HG03135 (cell line): ENCODE data around the gene PRKCZ.
"Not testable (repeated sequence)": the region's sequence is repeated elsewhere in the genome, so short reads cannot be mapped to it uniquely, and the experiment has no call there.

Experiments used
- ATAC-seq: cut with Tn5 transposase; IDR thresholded peaks from one replicate; pipeline ENCODE4 v1.9.1; 2021; ENCODE audit warnings: mild to moderate bottlenecking, moderate library complexity; ENCODE audit not compliant: unreplicated experiment

The PRKCZ gene

DNA sequence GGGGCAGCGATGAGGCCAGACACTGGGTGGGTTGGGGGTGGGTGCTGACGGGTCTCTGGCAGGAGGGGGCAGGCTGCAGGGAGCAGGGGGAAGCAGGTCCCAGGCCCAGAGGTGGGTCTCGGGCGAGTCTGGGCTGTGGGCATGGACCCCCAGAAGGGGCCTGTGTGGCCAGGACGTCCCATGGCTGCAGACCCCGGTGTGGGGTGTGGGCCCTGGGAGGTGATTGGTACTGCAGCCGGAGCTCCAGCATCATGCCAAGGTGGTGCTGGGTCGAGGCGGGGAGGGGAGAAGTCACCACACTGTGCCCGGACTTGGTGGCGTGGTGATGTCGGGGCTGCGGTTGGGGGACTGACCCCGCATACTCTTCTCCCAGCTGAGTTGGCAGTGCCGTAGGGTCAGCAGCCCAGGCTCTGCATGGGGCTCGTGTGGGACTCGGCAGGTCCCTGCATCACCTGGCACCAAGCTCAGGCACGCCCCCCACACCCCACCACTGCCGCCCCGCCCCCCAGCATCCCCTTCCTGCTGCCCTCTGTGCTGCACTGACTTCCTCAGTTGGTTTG is 31.2 kb downstream of the PRKCZ start:
- ATAC-seq = no peak

- no peak for ATAC-seq
Observed at GRCh38 chr1:2082064-2082463, 31.9 kb downstream of the PRKCZ start.

DNA sequence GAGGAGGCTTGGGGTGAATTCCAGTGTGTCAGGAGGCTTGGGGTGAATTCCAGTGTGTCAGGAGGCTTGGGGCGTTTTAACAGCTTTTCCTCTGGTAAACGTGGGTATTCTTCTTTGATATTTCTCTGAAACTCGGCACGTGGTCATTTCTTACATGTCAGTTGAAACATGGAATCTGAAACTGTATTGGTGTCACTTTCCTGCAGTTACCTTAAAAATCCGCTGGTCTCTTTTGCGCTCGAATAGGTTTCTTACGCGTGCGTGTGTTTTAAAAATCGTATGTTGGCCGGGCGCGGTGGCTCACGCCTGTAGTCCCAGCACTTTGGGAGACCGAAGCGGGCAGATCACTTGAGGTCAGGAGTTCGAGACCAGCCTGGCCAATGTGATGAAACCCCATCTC is 33.5 kb downstream of the PRKCZ start:
- no peak for ATAC-seq

GRCh38 chr1:2084306-2084705 is 34.1 kb downstream of the PRKCZ start:
- ATAC-seq = no peak

- ATAC-seq = no peak
Observed at GRCh38 chr1:2085080-2085479, 34.9 kb downstream of the PRKCZ start.

DNA sequence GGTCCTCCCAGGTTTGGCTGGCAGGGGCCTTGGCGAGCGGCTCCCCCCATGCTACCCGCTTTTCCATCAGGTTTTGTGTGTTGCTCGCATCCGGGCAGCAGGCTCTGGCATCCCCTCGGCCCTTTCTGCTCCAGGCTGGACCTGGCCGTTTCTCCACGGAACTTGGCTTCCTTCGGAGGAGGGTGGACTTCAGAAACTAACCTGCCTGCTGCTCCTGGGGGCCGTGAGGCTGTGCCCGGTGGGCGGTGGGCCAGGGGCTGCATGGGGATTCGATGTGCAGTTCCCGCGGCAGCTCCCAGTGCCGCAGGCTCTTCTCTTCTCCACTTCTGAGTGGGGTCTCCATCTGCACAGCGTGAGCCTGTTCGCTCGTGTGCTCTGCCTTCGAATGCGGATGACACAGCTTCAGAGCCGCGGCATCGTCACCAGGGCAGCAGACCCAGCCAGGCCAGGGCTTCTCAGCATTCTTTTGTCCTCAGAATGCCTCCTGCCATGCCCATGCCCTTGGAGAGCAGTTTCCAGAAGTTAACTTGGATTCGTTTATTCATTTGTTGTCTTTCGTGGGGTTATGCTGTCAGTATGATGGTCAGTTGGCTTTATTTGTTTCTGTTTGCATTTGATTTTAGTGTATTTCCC is 36.4 kb downstream of the PRKCZ start:
- ATAC-seq = no peak

DNA sequence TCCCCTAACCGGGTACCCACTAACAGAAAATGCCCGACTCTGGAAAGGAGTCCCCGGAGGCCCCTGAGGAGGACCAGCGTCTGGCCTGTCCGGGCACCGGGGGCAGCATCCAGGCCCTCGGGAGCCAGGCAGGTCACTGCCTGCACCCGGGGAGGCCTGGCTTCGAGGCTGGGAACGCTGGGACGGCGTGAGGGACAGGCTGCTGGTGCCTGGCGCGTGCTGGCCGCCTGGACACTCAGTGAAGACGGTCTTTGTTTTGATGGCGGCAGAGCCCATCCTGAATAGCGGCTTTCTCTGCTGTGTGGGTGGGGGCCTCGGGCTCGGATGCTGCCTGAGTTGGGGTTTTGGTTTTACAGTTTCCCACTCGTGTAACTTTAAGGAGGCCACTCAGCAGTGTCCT is 37.6 kb downstream of the PRKCZ start:
- ATAC-seq = no peak

- no peak for ATAC-seq
Observed at GRCh38 chr1:2088458-2088857, 38.2 kb downstream of the PRKCZ start.

DNA sequence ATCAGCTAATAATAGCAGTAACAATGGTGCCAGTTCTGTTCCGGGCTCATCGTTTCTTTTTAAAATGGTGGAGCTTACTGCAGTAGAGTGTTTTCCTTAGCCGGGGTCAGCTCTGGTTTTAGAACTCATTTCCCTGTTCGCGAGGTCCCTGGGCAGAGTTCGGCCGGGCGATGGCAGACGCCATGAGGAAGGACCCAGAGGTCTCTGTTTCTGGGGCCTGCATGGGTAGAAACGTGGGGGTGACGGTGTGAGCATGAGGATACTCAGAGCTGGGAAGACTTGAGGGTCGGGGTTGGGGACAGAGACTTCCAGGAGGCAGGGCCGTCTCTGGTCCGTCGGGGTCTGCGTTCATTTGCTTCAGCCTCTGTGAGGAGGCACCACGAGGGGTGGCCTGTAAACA is 38.8 kb downstream of the PRKCZ start:
- ATAC-seq = no peak

GRCh38 chr1:2090216-2090890 is 40.1 kb downstream of the PRKCZ start:
- no peak for ATAC-seq

GRCh38 chr1:2091611-2092604 is 41.7 kb downstream of the PRKCZ start:
- no peak for ATAC-seq

GRCh38 chr1:2093055-2093454 is 42.8 kb downstream of the PRKCZ start:
- ATAC-seq = no peak

GRCh38 chr1:2093636-2094035 is 43.4 kb downstream of the PRKCZ start:
- ATAC-seq = no peak

DNA sequence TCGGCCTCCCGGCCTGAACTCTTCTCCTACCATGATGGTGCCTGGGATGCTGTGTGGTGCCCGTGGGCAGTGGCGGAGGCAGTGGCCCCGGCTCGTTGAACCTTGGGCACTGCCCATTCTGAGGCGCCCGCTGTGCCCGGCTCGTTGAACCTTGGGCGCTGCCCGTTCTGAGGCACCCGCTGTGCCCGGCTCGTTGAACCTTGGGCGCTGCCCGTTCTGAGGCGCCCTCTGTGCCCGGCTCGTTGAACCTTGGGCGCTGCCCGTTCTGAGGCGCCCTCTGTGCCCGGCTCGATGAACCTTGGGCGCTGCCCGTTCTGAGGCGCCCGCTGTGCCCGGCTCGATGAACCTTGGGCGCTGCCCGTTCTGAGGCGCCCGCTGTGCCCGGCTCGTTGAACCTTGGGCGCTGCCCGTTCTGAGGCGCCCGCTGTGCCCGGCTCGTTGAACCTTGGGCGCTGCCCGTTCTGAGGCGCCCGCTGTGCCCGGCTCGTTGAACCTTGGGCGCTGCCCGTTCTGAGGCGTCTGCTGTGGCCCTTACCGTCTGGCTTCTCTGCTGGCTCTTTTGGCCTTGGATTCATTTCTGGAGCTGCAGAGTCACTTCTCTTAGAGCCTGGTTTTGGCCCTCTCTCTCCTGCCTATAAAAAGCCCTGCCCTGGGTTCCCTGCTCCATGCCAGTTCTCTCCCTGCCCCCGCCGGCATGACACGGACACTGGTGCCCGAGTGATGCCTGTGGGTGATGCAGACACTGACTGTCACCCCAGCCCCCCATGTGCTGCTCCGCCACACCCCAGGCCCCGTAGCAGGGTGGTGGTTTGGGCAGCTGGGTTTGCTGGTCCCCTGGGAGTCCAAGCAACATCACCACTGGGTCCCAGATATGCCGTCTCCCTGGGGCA is 44.3 kb downstream of the PRKCZ start:
- not testable (repeated sequence) for ATAC-seq

DNA sequence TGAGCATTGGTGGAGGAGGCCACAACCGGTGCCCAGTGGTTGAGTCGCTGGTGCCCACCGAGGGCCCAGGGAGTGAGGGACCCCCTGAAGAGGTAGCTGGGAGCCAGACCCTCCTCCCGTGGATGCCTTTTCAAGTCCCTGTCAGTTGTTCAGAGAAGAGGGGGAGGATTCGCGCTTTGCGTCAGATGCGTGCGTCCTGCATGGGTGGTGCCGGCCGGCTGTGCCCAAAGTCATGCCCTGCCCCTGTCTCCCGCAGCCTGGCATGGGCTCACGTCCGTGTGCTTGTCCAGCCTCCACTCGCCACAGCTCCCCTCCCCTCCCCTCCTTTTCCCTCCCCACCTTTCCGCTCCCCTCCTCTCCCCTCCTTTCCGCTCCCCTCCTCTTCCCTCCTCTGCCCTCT is 45.2 kb downstream of the PRKCZ start:
- ATAC-seq = no peak

GRCh38 chr1:2095981-2096736 is 45.9 kb downstream of the PRKCZ start:
- no peak for ATAC-seq

GRCh38 chr1:2097386-2098300 is 47.4 kb downstream of the PRKCZ start:
- ATAC-seq = no peak

DNA sequence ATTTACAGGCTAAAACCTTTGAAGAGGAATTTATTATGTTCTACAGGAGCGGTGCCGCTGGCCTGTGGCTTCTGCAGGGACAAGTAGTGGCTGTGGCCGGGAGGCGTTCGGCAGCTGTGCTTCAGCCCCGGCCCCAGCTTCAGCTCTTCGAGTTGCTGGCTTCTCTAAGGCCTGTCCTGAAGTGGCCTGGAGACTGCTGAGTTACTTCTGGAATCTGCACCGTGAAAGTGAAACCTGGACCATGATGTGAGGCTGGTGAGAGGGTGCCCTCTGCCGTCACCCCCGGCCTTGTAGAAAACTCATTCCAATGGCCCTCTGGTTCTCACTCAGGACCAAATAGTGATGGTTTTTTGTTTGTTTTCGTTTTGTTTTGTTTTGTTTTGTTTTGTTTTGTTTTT is 48.1 kb downstream of the PRKCZ start:
- ATAC-seq = no peak
